ENCODE results near the gene KCNQ1. TPM values are rescaled to one million over a fixed set of nuclear protein-coding genes. Genes with fewer than 3 reads are reported as not detected.

KCNQ1 gene
- total and polyA plus RNA-seq, 12 donors: 11.0 to 447 (median 320) TPM

DNA sequence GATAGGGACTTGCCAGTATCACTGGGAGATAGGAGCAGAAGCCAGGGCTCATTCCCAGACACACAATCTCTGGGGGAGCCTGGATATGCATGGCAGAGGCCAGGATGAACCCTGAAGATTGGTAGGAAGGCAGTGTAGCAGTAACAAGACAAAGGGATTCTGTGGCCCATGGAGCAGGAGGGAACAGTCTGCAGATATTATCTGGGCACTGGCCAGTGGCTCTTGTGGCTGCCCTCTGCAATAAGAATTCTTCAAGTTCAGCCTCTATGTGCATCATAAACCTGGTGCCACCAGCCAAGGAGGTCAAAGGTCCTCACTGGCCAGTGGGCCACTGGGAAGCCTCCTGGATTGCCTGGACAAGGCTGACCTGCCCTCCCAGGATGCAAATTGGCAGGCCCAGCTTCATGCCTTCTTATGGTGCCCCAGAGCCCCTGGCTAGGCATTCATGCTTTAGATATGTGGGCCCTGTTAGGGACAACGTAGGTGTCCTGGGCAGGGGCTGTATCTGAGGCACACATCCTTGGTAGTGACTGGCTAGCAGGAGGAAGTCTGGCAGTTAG is 225.8 kb downstream of the KCNQ1 start:
- intact Hi-C loops (cut with DNase I): no loop called here
- DNase-seq: peak in 3 of 7 donors; percentile 11 to 56 (median 22)
- H3K4me1 ChIP-seq (replicated peaks in 1 of 2): peaks cover 6 to 64% of the 10 kb centered on the region in 2 donors

DNA sequence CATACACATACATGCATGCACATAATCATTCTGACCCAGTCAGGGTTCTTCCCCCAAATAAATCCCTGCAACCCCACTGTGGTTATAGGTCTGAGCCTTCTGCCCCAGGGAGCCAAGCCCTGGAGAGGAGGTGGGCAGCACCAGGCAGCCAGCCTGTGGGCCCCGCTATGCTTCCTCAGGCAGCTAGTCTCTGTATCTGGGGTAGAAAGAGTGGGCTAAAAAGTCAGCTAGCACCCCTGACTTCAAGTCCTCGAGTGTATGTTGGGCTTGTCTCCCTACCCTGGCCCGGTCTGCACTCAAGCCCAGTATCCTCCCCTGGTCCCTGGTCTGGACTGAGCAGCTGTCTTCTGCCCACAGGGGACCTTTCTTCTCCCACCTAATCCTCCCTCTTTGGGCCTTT is 226.9 kb downstream of the KCNQ1 start:
- Histone ChIP-seq H3K27ac (peak overlapping the region in 2 of 5 donors; percentile 17 to 81), H3K4me3 (no peak overlapping the region), H3K27me3 (no peaks in the 10 kb centered on the region), H3K9me3 (replicated peaks in 1 of 3) (no peaks in the 10 kb centered on the region), H3K4me1 (replicated peaks in 1 of 2) (peaks cover 6 to 61% of the 10 kb centered on the region in 2 donors), H3K36me3 (replicated peaks in 1 of 2) (peaks cover 0 to 7% of the 10 kb centered on the region in 2 donors)
- TF ChIP-seq, protein P1, sequence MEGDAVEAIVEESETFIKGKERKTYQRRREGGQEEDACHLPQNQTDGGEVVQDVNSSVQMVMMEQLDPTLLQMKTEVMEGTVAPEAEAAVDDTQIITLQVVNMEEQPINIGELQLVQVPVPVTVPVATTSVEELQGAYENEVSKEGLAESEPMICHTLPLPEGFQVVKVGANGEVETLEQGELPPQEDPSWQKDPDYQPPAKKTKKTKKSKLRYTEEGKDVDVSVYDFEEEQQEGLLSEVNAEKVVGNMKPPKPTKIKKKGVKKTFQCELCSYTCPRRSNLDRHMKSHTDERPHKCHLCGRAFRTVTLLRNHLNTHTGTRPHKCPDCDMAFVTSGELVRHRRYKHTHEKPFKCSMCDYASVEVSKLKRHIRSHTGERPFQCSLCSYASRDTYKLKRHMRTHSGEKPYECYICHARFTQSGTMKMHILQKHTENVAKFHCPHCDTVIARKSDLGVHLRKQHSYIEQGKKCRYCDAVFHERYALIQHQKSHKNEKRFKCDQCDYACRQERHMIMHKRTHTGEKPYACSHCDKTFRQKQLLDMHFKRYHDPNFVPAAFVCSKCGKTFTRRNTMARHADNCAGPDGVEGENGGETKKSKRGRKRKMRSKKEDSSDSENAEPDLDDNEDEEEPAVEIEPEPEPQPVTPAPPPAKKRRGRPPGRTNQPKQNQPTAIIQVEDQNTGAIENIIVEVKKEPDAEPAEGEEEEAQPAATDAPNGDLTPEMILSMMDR (IDR thresholded peaks at IDR 0.05): no peak
- no peak for TF ChIP-seq POLR2A (IDR thresholded peaks at IDR 0.05)
- 94 to 100% (median 96%) methylated on average over 3 of the region's 3 CpGs for WGBS, 4 donors
- intact Hi-C loops (cut with DNase I): no loop called here
- DNase-seq: peak in 2 of 7 donors; percentile 11 to 39

More for the DNA sequence above, 225.8 kb downstream of the KCNQ1 start:
- Histone ChIP-seq H3K27ac (peak overlapping the region in 2 of 5 donors; percentile 12 to 28), H3K4me3 (no peak overlapping the region), H3K9me3 (replicated peaks in 1 of 3) (no peaks in the 10 kb centered on the region), H3K36me3 (replicated peaks in 1 of 2) (peaks cover 0 to 7% of the 10 kb centered on the region in 2 donors), H3K27me3 (no peaks in the 10 kb centered on the region)
- TF ChIP-seq POLR2A (IDR thresholded peaks at IDR 0.05): no peak
- TF ChIP-seq, protein P1 (IDR thresholded peaks at IDR 0.05): no peak
- WGBS, 4 donors: 0 to 90% (median 87%) methylated on average over 1 of the region's 1 CpG

DNA sequence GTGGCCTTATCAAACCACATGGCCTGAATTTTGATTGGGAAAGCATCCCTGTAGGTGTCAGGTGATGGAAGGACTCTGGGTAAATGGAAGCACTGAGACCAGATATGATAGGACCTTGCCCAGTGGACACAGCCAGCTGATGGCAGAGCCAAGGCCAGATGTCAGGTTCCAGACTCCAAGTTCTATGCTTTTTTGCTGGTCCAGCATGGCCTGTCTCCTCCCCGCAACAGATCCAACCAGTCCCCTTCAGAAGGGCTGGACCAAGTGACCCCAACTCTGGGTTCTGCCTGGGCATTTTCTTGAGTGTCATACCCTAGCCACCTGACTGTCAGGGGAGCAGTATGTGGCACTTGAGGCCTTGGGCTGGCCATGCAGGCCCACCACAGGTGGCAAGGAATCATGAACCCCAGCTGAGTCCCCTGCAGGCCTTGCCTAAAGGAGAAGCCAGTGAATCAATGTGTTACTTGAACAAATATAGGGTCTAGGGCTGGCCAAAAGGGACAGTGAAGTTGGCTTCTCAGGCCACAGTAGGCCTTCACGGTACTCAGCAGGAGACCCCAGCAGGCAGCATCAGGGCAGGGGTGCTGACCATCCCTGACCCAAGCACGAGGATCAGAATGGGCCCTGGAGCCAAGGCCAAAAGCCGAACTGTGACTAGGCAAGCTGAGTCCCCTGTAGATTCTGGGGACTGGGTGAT is 227.9 kb downstream of the KCNQ1 start:
- peaks cover 0 to 7% of the 10 kb centered on the region in 2 donors for H3K36me3 ChIP-seq (replicated peaks in 1 of 2)
- TF ChIP-seq POLR2A (IDR thresholded peaks at IDR 0.05): no peak
- TF ChIP-seq, protein P1 (IDR thresholded peaks at IDR 0.05): no peak
- no peak overlapping the region for H3K4me3 ChIP-seq
- no peaks in the 10 kb centered on the region for H3K9me3 ChIP-seq (replicated peaks in 1 of 3)
- 69 to 92% (median 78%) methylated on average over 3 to 4 of the region's 4 CpGs for WGBS, 4 donors
- intact Hi-C loops (cut with DNase I): no loop called here
- peak in 4 of 7 donors; percentile 4 to 51 (median 20) for DNase-seq
- H3K27me3 ChIP-seq: no peaks in the 10 kb centered on the region
- peak overlapping the region in 2 of 5 donors; percentile 71 to 81 for H3K27ac ChIP-seq
- peaks cover 6 to 65% of the 10 kb centered on the region in 2 donors for H3K4me1 ChIP-seq (replicated peaks in 1 of 2)

DNA sequence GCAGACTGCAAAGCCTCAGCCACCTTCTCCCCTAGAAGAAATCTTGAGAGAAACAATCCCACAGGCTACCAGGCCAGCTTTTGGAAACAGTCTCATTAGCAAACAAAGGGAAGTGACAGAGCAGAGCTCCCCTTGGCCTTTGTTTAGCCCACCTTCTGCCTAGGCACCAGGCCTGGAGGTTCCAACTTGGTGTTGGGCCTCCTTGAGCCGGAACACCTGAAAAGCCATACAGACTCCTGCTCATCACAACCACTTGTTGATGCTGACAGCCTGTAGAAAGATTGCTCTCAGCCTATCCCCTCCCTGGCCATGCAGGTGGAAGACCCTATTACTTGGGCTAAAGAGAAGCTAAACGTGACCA is 228.4 kb downstream of the KCNQ1 start:
- 94 to 97% (median 96%) methylated on average over 2 of the region's 2 CpGs for WGBS, 4 donors
- no peak for TF ChIP-seq POLR2A (IDR thresholded peaks at IDR 0.05)
- TF ChIP-seq, protein P1 (IDR thresholded peaks at IDR 0.05): no peak
- H3K4me3 ChIP-seq: no peak overlapping the region
- no peaks in the 10 kb centered on the region for H3K9me3 ChIP-seq (replicated peaks in 1 of 3)
- H3K36me3 ChIP-seq (replicated peaks in 1 of 2): peaks cover 0 to 7% of the 10 kb centered on the region in 2 donors
- no peaks in the 10 kb centered on the region for H3K27me3 ChIP-seq
- intact Hi-C loops (cut with DNase I): no loop called here
- DNase-seq: peak in 2 of 7 donors; percentile 3 to 46
- peaks cover 6 to 61% of the 10 kb centered on the region in 2 donors for H3K4me1 ChIP-seq (replicated peaks in 1 of 2)
- peak overlapping the region in 2 of 5 donors; percentile 71 to 81 for H3K27ac ChIP-seq

All from adrenal gland (tissue), 12 donors.